Panc1 (cell line): ENCODE results near the gene TRIM5.

Experiments used
- POLR2AphosphoS5 ChIP-seq: IDR thresholded peaks from 2 replicates; pipeline ENCODE4 v1.6.1; 2012; ENCODE audit warnings: mild to moderate bottlenecking, low read depth, low read length, moderate library complexity
- SIN3A ChIP-seq: IDR thresholded peaks from 2 replicates; pipeline ENCODE4 v1.6.1; 2012; ENCODE audit warnings: low read depth, mild to moderate bottlenecking, low read length, moderate library complexity, borderline replicate concordance; ENCODE audit not compliant: insufficient read depth
- TF ChIP-seq, protein P1 (sequence below): fragments of 450-650 bp; IDR thresholded peaks from 2 replicates; pipeline ENCODE4 v1.5.1; 2017; ENCODE audit warnings: mild to moderate bottlenecking

DNA sequence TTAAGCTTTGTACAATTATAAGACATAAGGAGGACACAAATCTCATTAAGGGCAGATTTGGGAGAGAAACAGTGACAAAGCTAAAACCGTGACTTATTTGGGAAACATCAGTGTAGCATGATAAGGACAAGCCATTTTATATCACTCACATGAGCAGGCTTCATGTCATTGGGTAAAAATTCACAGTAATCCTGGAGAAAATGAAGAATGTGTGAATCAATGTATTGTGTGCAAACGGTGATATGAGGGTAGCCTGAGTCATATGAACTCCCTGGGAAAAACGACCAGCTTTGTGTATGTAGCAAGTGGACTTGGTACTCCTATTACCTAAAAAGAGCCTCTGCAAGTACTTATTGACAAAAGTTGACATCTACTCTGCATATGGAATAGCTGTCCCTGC lies 66.1 kb downstream of the TRIM5 start:
- TF ChIP-seq, protein P1, sequence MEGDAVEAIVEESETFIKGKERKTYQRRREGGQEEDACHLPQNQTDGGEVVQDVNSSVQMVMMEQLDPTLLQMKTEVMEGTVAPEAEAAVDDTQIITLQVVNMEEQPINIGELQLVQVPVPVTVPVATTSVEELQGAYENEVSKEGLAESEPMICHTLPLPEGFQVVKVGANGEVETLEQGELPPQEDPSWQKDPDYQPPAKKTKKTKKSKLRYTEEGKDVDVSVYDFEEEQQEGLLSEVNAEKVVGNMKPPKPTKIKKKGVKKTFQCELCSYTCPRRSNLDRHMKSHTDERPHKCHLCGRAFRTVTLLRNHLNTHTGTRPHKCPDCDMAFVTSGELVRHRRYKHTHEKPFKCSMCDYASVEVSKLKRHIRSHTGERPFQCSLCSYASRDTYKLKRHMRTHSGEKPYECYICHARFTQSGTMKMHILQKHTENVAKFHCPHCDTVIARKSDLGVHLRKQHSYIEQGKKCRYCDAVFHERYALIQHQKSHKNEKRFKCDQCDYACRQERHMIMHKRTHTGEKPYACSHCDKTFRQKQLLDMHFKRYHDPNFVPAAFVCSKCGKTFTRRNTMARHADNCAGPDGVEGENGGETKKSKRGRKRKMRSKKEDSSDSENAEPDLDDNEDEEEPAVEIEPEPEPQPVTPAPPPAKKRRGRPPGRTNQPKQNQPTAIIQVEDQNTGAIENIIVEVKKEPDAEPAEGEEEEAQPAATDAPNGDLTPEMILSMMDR: no peak
- TF ChIP-seq SIN3A (no peak), POLR2AphosphoS5 (no peak)
